K562 (cell line): ENCODE measurements around the gene ZNF787. TPM values are rescaled to one million over a fixed set of nuclear protein-coding genes. Genes with fewer than 3 reads are reported as not detected.

Source experiments
- ATAC-seq: fragments of 200-7000 bp; cut with Tn5 transposase; 3 replicates; pipeline ENCODE4 v1.9.1; 2020; ENCODE audit warnings: moderate library complexity
- BruUV-seq: library from RNA; stranded (reverse); fragments of 400-500 nt; replicated peaks from 2 replicates; lab custom pipeline; 2021; lab: Mats Ljungman, UMichigan
- CTCF ChIA-PET: fragments of 300-600 bp; formaldehyde crosslinking; extraction: SDS; loops from one replicate; lab custom pipeline; 2021; ENCODE audit warnings: low intra/inter-chr PET ratio; lab: Yijun Ruan, JAX
- POLR2A ChIA-PET: fragments of 300-600, 350-650 bp; sonication (Branson Sonifier 250); formaldehyde crosslinking; extraction: SDS; loops from one replicate; lab custom pipeline; 2021; ENCODE audit warnings: antibody characterized with exemption, inconsistent platforms; lab: Yijun Ruan, JAX
- DNase-seq, 4 experiments: peaks; one replicate each; pipeline versions ENCODE4 v3.0.0 to v3.0.0-alpha.2; 2011 to 2018; ENCODE audit warnings: low spot score in 3 of 4, mixed read lengths in 3 of 4; ENCODE audit errors: extremely low read depth in 1 of 4
- FAIRE-seq: peaks from 2 replicates; lab custom pipeline; 2011; peaks lifted over from hg19 to GRCh38; lab: Jason Lieb, UNC
- H2AFZ ChIP-seq: 2 replicates; pipeline ENCODE4 v1.6.0; 2011; ENCODE audit warnings: low read depth, low read length, control low read depth, inconsistent platforms
- H3K27ac ChIP-seq: fragments of 200-600 bp; 3 replicates; pipeline ENCODE4 v1.8.0; 2011; ENCODE audit warnings: low read depth, mild to moderate bottlenecking, control low read depth, inconsistent platforms, low read length, moderate library complexity, mixed read lengths; ENCODE audit errors: extremely low read depth
- H3K27me3 ChIP-seq, 2 experiments: fragments of 300-600 bp in 1 of 2; 2 replicates in 1 of 2; 3 replicates in 1 of 2; pipeline versions ENCODE4 v1.6.0 to v1.8.0; 2011; ENCODE audit warnings: inconsistent platforms in 2 of 2, low read length in 2 of 2, mild to moderate bottlenecking in 1 of 2, mixed read lengths in 1 of 2, moderate library complexity in 1 of 2; ENCODE audit not compliant: control insufficient read depth in 2 of 2, insufficient read depth in 2 of 2
- H3K36me3 ChIP-seq: fragments of 300-600 bp; 3 replicates; pipeline ENCODE4 v1.8.0; 2011; ENCODE audit warnings: mild to moderate bottlenecking, low read length, inconsistent platforms; ENCODE audit not compliant: control insufficient read depth, insufficient read depth
- H3K4me1 ChIP-seq, 2 experiments: fragments of 200-600 bp in 1 of 2; replicated peaks in 1 of 2; 2 replicates in 1 of 2; 3 replicates in 1 of 2; pipeline versions ENCODE4 v1.5.1 to v1.8.0; 2011; ENCODE audit warnings: inconsistent platforms in 2 of 2, low read length in 2 of 2, mild to moderate bottlenecking in 1 of 2, mixed read lengths in 1 of 2, moderate library complexity in 1 of 2; ENCODE audit not compliant: control insufficient read depth in 2 of 2, insufficient read depth in 2 of 2
- H3K4me2 ChIP-seq: 2 replicates; pipeline ENCODE4 v1.6.1; 2011; ENCODE audit warnings: low read length, control low read depth, inconsistent platforms, mixed read lengths; ENCODE audit not compliant: insufficient read depth
- H3K4me3 ChIP-seq: fragments of 200-600 bp; sonication (generic), shearing (Covaris generic); 2 replicates; pipeline ENCODE4 v1.5.1; 2016; ENCODE audit warnings: control low read depth, inconsistent platforms
- H3K79me2 ChIP-seq: fragments of 200-600 bp; 3 replicates; pipeline ENCODE4 v1.8.0; 2011; ENCODE audit warnings: low read length, inconsistent platforms; ENCODE audit not compliant: control insufficient read depth, insufficient read depth
- H3K9ac ChIP-seq, 2 experiments: 2 replicates each; pipeline versions ENCODE4 v1.6.0 to v1.6.1; 2011; ENCODE audit warnings: low read depth in 2 of 2, low read length in 2 of 2, control low read depth in 1 of 2, inconsistent platforms in 1 of 2, mild to moderate bottlenecking in 1 of 2, mixed read lengths in 1 of 2; ENCODE audit not compliant: insufficient read depth in 1 of 2
- H3K9me1 ChIP-seq: one replicate; pipeline ENCODE4 v1.6.0; 2011; ENCODE audit warnings: inconsistent platforms, mild to moderate bottlenecking, low read length, moderate library complexity; ENCODE audit not compliant: control insufficient read depth, insufficient read depth
- H3K9me3 ChIP-seq: replicated peaks from 2 replicates; pipeline ENCODE4 v1.5.1; 2011; ENCODE audit warnings: low read depth, low read length, inconsistent platforms; ENCODE audit not compliant: control insufficient read depth, insufficient read depth
- H4K20me1 ChIP-seq: replicated peaks from 2 replicates; pipeline ENCODE4 v1.6.1; 2011; ENCODE audit warnings: low read length, inconsistent platforms, mixed read lengths; ENCODE audit not compliant: control insufficient read depth, insufficient read depth
- CTBP1 ChIP-seq: fragments of 450-650 bp; IDR thresholded peaks from 2 replicates; pipeline ENCODE4 v1.6.1; 2016; ENCODE audit warnings: borderline replicate concordance
- ETV1 ChIP-seq: fragments of 450-650 bp; conservative IDR thresholded peaks from 2 replicates; pipeline ENCODE4 v1.6.1; 2016; ENCODE audit warnings: missing genetic modification characterization, control low read depth, low read depth, missing compliant biosample characterization
- GTF2B ChIP-seq: IDR thresholded peaks from 2 replicates; pipeline ENCODE4 v1.6.1; 2011; ENCODE audit not compliant: insufficient read length; ENCODE audit errors: extremely low read depth
- HMBOX1 ChIP-seq: sonication (generic); IDR thresholded peaks from 2 replicates; pipeline ENCODE4 v1.6.1; 2016
- HSF4 ChIP-seq: fragments of 250-450 bp; sonication (Bioruptor Pico); IDR thresholded peaks from 2 replicates; pipeline ENCODE4 v2.1.2; 2022; ENCODE audit warnings: mild to moderate bottlenecking, moderate library complexity, borderline replicate concordance
- IRF2 ChIP-seq: sonication (generic); formaldehyde crosslinking; IDR thresholded peaks from 2 replicates; pipeline ENCODE4 v1.8.1; 2022; ENCODE audit warnings: mild to moderate bottlenecking, missing genetic modification reagents
- KDM1A ChIP-seq, 2 experiments: fragments of 450-650 bp; IDR thresholded peaks; 2 replicates each; pipeline ENCODE4 v1.6.1; 2016; ENCODE audit warnings: mild to moderate bottlenecking in 2 of 2
- PREB ChIP-seq: sonication (generic); formaldehyde crosslinking; IDR thresholded peaks from 2 replicates; pipeline ENCODE4 v1.8.1; 2023; ENCODE audit warnings: mild to moderate bottlenecking, missing genetic modification reagents
- SMARCE1 ChIP-seq: fragments of 450-650 bp; IDR thresholded peaks from 2 replicates; pipeline ENCODE4 v1.7.1; 2016; ENCODE audit warnings: mild to moderate bottlenecking
- SMC3 ChIP-seq: conservative IDR thresholded peaks from 2 replicates; pipeline ENCODE4 v1.6.1; 2011; ENCODE audit warnings: low read depth, low read length, improper control_type of control experiment; ENCODE audit not compliant: insufficient read depth
- SRF ChIP-seq, 2 experiments: fragments of 250-450, 450-650 bp in 1 of 2; sonication (Bioruptor Pico) in 1 of 2; sonication (generic) in 1 of 2; formaldehyde crosslinking; IDR thresholded peaks; 2 replicates each; pipeline versions ENCODE4 v1.5.0 to v1.5.1; 2020 to 2022; ENCODE audit warnings: mild to moderate bottlenecking in 1 of 2, missing genetic modification reagents in 1 of 2
- YBX1 ChIP-seq: fragments of 450-650 bp; IDR thresholded peaks from 2 replicates; pipeline ENCODE4 v1.7.1; 2016; ENCODE audit warnings: mild to moderate bottlenecking
- ZBTB7A ChIP-seq: IDR thresholded peaks from 2 replicates; pipeline ENCODE4 v1.6.1; 2011; ENCODE audit warnings: low read depth, mild to moderate bottlenecking, low read length, moderate library complexity, borderline replicate concordance; ENCODE audit not compliant: control insufficient read depth
- ZBTB9 ChIP-seq: fragments of 450-650 bp; formaldehyde crosslinking; IDR thresholded peaks from 2 replicates; pipeline ENCODE4 v1.4.0; 2020; ENCODE audit warnings: mild to moderate bottlenecking, moderate library complexity
- ZKSCAN8 ChIP-seq: fragments of 200-800 bp; sonication (Bioruptor generic); IDR thresholded peaks from 2 replicates; pipeline ENCODE4 v1.6.1; 2016; ENCODE audit warnings: missing genetic modification characterization, missing compliant biosample characterization
- ZNF589 ChIP-seq: fragments of 200-800 bp; sonication (Bioruptor generic); IDR thresholded peaks from 2 replicates; pipeline ENCODE4 v1.6.1; 2016; ENCODE audit warnings: low read depth, missing genetic modification characterization, missing compliant biosample characterization
- ZNF707 ChIP-seq: fragments of 250-450 bp; sonication (Bioruptor Pico); conservative IDR thresholded peaks from 2 replicates; pipeline ENCODE4 v1.8.0; 2022; ENCODE audit warnings: inconsistent platforms, mild to moderate bottlenecking, moderate library complexity
- WGBS: fragments of 100-300 bp; shearing (Covaris generic); methylation state at CpG from one replicate; pipeline ENCODE4 v1.1.6; 2016; ENCODE audit warnings: low coverage, mixed read lengths; ENCODE audit not compliant: insufficient coverage; ENCODE audit errors: missing lambda C conversion rate; 5-methylcytosine and 5-hydroxymethylcytosine counted together
- in situ Hi-C: fragments of 300-500 bp; cut with MboI; formaldehyde crosslinking; loops from 4 replicates; pipeline ENCODE4 v1.15.0; 2018; ENCODE audit warnings: inconsistent platforms, mixed read lengths
- intact Hi-C: fragments of 100-400 bp; cut with micrococcal nuclease; formaldehyde crosslinking; loops from 2 replicates; pipeline ENCODE4 v1.14.2; 2022
- polyA plus RNA-seq, 8 experiments: library from polyadenylated mRNA; depleted of rRNA in 4 of 8; stranded (reverse) in 5 of 8; unstranded in 3 of 8; fragments of >200 nt; fragmentation: Nextera tagmentation in 2 of 8; fragmentation: Illumina TruSeq in 1 of 8; extraction: Ambion mirVana in 2 of 8; extraction: Trizol in 1 of 8; gene quantifications; 2 replicates each; pipeline versions ENCODE4 v1.2.1 to v1.2.3, GENCODE V29; 2011 to 2014; ENCODE audit warnings: inconsistent platforms in 1 of 8, missing spikeins in 1 of 8
- total RNA-seq, 7 experiments: library from RNA; depleted of rRNA in 6 of 7; stranded (reverse); fragments of >200 nt in 6 of 7; fragmentation: Illumina TruSeq in 2 of 7; extraction: Trizol in 2 of 7; gene quantifications; 2 replicates each; pipeline versions ENCODE4 v1.2.1 to v1.2.3, GENCODE V29; 2011 to 2021; ENCODE audit warnings: low replicate concordance in 1 of 7

The ZNF787 gene
- total and polyA plus RNA-seq, 9 of the 15 experiments (the other 6 are each of a cell fraction or from before 2014, with no cell fraction given) = 0.45 to 77.6 (median 7.3) TPM

GRCh38 chr19:56141417-56141993 is 20.4 kb upstream of the ZNF787 start:
- intact Hi-C loops = loop anchor here (2.0 kb wide), 1 partner anchor 21 kb away; the partner anchor contains the start of gene ZNF787
- no peaks in the 10 kb centered on the region for H3K9me3 ChIP-seq
- H3K36me3 ChIP-seq = peaks cover 3% of the 10 kb centered on the region; the same call in 1 of the 3 replicates
- H3K4me2 ChIP-seq = peak overlapping the region; percentile 91
- H3K79me2 ChIP-seq = peaks cover 41% of the 10 kb centered on the region
- H3K4me3 ChIP-seq = peak overlapping the region; percentile 67
- in situ Hi-C loops = loop anchor here (25.0 kb wide), 1 partner anchor 979 kb away; the partner anchor contains the start of genes DNAAF3 and TNNI3
- peaks cover 11 to 18% of the 10 kb centered on the region in 2 experiments for H3K4me1 ChIP-seq
- peak in 1 of 4 experiments; percentile 29 for DNase-seq
- H2AFZ ChIP-seq = peak overlapping the region; percentile 47; the same call in 1 of the 2 replicates
- WGBS = 21% methylated on average over 13 of the region's 26 CpGs
- H3K9ac ChIP-seq = peak overlapping the region; percentile 32 to 99
- ATAC-seq = no peak
- FAIRE-seq = peak; percentile 48
- CTCF ChIA-PET = no interaction called here
- POLR2A ChIA-PET = interaction anchor here (0.8 kb wide), 1 partner anchor 14 kb away, joined by 3 read pairs; no protein-coding TSS in a partner anchor
- no peaks in the 10 kb centered on the region for H3K27me3 ChIP-seq
- BruUV-seq = no TSS peak
- H4K20me1 ChIP-seq = no peaks in the 10 kb centered on the region
- H3K27ac ChIP-seq = peak overlapping the region; percentile 98; the same call in 1 of the 3 replicates
- no peaks in the 10 kb centered on the region for H3K9me1 ChIP-seq
- no peak for TF ChIP-seq CTBP1
- no peak for TF ChIP-seq GTF2B
- peak in 1 of 2 experiments; percentile 80; a peak in 2 of 4 replicates for TF ChIP-seq KDM1A (IDR thresholded peaks at IDR 0.05)
- no peak for TF ChIP-seq IRF2 (CRISPR knock-in tag)
- TF ChIP-seq ZKSCAN8 (CRISPR knock-in tag) = no peak
- no peak for TF ChIP-seq ZNF707
- no peak for TF ChIP-seq YBX1
- no peak for TF ChIP-seq ZBTB9 (CRISPR knock-in tag)
- no peak for TF ChIP-seq ZNF589 (CRISPR knock-in tag)
- TF ChIP-seq PREB (CRISPR knock-in tag) = no peak
- TF ChIP-seq HMBOX1 = no peak
- no peak for TF ChIP-seq SMC3
- peak; percentile 48 for TF ChIP-seq ZBTB7A
- no peak for TF ChIP-seq SRF (CRISPR knock-in tag; IDR thresholded peaks at IDR 0.05)
- TF ChIP-seq HSF4 (CRISPR knock-in tag) = no peak
- no peak for TF ChIP-seq ETV1
- no peak for TF ChIP-seq SMARCE1
